Measurements from ENCODE around the gene UNC5B. TPM values are rescaled to one million over a fixed set of nuclear protein-coding genes. Genes with fewer than 3 reads are reported as not detected.

Gene UNC5B
- total RNA-seq, 1 donor from 2014 or later: 231 TPM

DNA sequence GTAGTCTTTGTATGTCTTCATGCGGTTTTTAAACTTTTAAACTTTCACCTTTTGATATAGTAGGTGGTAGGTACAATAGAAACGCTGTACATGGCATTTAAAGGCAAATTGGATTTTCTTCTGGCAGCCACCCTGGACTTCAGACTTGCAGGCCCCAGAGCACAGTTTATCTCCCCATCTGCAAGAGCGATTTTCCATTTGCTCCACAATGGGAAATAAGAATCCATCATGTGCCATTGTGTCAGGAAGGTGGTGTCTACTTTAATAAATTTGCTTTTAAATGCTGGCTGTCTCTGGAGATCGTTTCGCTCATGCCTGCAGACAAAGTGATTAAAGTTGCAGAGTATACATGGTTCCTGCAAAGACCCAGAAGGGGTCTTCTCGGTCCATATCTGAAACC lies 38.9 kb downstream of the UNC5B start:
- Mint-ChIP-seq H3K4me1 (ENCODE audit: unreplicated experiment) (peaks cover 92% of the 10 kb centered on the region), H3K27ac (ENCODE audit: unreplicated experiment) (no peak overlapping the region), H3K9me3 (ENCODE audit: unreplicated experiment) (no peaks in the 10 kb centered on the region), H3K27me3 (ENCODE audit: unreplicated experiment) (peaks cover 30% of the 10 kb centered on the region), H3K4me3 (ENCODE audit: unreplicated experiment) (no peak overlapping the region), H3K36me3 (ENCODE audit: low read depth, unreplicated experiment) (peaks cover 15% of the 10 kb centered on the region)
- DNase-seq (ENCODE audit: low spot score): no peak
- TF ChIP-seq, protein P1, sequence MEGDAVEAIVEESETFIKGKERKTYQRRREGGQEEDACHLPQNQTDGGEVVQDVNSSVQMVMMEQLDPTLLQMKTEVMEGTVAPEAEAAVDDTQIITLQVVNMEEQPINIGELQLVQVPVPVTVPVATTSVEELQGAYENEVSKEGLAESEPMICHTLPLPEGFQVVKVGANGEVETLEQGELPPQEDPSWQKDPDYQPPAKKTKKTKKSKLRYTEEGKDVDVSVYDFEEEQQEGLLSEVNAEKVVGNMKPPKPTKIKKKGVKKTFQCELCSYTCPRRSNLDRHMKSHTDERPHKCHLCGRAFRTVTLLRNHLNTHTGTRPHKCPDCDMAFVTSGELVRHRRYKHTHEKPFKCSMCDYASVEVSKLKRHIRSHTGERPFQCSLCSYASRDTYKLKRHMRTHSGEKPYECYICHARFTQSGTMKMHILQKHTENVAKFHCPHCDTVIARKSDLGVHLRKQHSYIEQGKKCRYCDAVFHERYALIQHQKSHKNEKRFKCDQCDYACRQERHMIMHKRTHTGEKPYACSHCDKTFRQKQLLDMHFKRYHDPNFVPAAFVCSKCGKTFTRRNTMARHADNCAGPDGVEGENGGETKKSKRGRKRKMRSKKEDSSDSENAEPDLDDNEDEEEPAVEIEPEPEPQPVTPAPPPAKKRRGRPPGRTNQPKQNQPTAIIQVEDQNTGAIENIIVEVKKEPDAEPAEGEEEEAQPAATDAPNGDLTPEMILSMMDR (IDR thresholded peaks at IDR 0.05; ENCODE audit: unreplicated experiment): no peak

GRCh38 chr10:71252220-71252619 lies 39.9 kb downstream of the UNC5B start:
- TF ChIP-seq, protein P1 (IDR thresholded peaks at IDR 0.05; ENCODE audit: unreplicated experiment): no peak
- Mint-ChIP-seq H3K4me3 (ENCODE audit: unreplicated experiment) (no peak overlapping the region), H3K36me3 (ENCODE audit: low read depth, unreplicated experiment) (peaks cover 15% of the 10 kb centered on the region), H3K27ac (ENCODE audit: unreplicated experiment) (peak overlapping the region; percentile 89), H3K27me3 (ENCODE audit: unreplicated experiment) (peaks cover 37% of the 10 kb centered on the region), H3K9me3 (ENCODE audit: unreplicated experiment) (no peaks in the 10 kb centered on the region), H3K4me1 (ENCODE audit: unreplicated experiment) (peaks cover 92% of the 10 kb centered on the region)
- no peak for DNase-seq (ENCODE audit: low spot score)

DNA sequence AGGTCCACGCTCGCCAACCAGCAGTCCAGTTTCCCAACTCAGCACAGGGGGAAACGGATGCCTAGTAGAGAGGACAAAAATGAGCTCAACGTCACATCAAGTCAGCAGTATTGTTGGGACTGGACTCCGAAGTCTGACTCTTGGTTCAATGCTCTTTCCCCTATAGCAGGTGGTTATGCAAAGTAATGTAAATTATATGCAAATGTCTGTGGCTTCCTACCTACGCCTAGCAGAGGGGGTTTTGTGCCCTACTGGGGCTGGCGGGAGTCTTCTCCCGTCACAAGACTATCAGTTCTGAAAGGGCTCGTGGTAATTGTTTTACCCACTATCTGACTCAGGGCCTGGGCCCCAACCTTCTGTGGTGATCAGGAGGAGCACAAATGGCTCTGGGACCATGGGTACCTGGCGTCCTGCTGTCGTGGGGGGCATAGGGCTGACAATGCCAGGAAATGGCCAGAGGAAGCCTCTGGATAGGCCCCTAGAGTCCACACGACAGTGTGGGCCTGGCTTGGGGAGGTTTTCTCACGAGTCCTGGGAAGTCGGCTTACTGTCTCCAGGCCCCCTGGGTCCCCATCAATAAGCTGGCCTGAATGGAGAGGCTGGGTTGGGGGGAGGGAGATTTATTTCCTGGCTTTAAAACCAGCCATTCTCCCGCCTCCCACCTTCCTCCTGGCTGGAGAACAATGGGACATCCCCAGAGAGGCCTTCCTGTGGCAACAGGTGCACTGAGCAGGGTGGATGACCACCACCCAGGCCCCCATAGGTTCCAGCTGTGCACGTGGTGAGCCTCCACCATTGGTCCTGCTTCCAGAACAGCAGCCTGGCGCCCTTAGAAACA lies 41.8 kb downstream of the UNC5B start:
- Mint-ChIP-seq H3K4me3 (ENCODE audit: unreplicated experiment) (peak overlapping the region; percentile 21), H3K9me3 (ENCODE audit: unreplicated experiment) (no peaks in the 10 kb centered on the region), H3K4me1 (ENCODE audit: unreplicated experiment) (peaks cover 91% of the 10 kb centered on the region), H3K27me3 (ENCODE audit: unreplicated experiment) (peaks cover 42% of the 10 kb centered on the region), H3K36me3 (ENCODE audit: low read depth, unreplicated experiment) (peaks cover 8% of the 10 kb centered on the region), H3K27ac (ENCODE audit: unreplicated experiment) (peak overlapping the region; percentile 93)
- TF ChIP-seq, protein P1 (IDR thresholded peaks at IDR 0.05; ENCODE audit: unreplicated experiment): no peak
- peak; percentile 66 for DNase-seq (ENCODE audit: low spot score)

DNA sequence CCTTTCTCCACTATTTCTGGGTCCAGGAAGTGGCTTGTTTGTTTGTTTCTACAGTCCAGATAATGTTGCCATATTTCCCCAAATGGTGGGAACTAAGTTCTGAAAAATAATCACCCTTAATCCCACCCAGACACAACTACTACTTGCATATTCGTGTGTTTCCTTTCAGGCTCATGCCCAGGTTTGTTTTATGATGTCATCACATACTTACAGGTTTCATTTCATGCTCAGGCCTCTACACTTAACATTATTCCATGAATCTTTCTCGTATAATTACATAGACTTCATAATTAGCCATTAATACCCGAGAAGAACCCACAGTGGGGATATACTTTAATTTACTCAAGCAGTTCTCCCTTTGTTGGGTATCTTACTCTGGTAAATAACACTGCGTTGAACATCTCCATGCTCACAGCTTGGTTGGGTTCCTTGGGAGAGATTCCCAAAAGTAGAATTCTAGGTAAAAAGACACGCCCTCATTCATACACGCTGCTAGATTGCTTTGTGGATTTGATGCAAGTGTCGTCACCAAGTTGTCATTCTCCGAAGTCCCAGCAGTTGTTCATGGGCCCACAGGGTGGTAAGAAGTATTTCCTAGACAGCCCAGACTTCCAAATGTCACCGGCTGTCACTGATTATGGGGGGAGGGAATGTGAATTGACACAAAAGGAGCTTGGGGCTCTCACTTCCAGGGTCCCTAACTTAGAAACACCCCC lies 42.6 kb downstream of the UNC5B start:
- Mint-ChIP-seq H3K27me3 (ENCODE audit: unreplicated experiment) (peaks cover 42% of the 10 kb centered on the region), H3K27ac (ENCODE audit: unreplicated experiment) (peak overlapping the region; percentile 93), H3K4me3 (ENCODE audit: unreplicated experiment) (peak overlapping the region; percentile 59), H3K9me3 (ENCODE audit: unreplicated experiment) (no peaks in the 10 kb centered on the region), H3K4me1 (ENCODE audit: unreplicated experiment) (peaks cover 90% of the 10 kb centered on the region), H3K36me3 (ENCODE audit: low read depth, unreplicated experiment) (peaks cover 8% of the 10 kb centered on the region)
- no peak for DNase-seq (ENCODE audit: low spot score)
- TF ChIP-seq, protein P1 (IDR thresholded peaks at IDR 0.05; ENCODE audit: unreplicated experiment): no peak

DNA sequence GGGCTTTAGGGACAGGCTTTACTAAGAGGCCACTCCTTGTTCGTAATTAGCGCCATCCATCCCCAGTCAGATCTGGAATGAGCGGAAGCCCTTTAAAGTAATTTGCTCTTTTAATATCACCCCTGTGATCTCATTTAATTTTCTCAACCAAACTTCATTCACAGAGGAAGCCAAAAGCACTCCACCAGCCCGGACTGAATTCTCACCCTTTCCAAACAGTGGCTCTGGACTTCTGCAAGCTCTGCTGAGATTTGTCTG lies 43.1 kb downstream of the UNC5B start:
- Mint-ChIP-seq H3K4me1 (ENCODE audit: unreplicated experiment) (peaks cover 88% of the 10 kb centered on the region), H3K9me3 (ENCODE audit: unreplicated experiment) (no peaks in the 10 kb centered on the region), H3K36me3 (ENCODE audit: low read depth, unreplicated experiment) (peaks cover 5% of the 10 kb centered on the region), H3K27ac (ENCODE audit: unreplicated experiment) (peak overlapping the region; percentile 93), H3K27me3 (ENCODE audit: unreplicated experiment) (peaks cover 42% of the 10 kb centered on the region), H3K4me3 (ENCODE audit: unreplicated experiment) (peak overlapping the region; percentile 59)
- no peak for DNase-seq (ENCODE audit: low spot score)
- TF ChIP-seq, protein P1 (IDR thresholded peaks at IDR 0.05; ENCODE audit: unreplicated experiment): no peak
